HG02943 (cell line): ENCODE measurements around the gene LRRC8E.
A peak's percentile ranks its signal among the peaks of the same experiment; 100 is the strongest.
"Not testable (repeated sequence)": the region's sequence is repeated elsewhere in the genome, so short reads cannot be mapped to it uniquely, and the experiment has no call there.

Source experiments
- ATAC-seq: cut with Tn5 transposase; IDR thresholded peaks from one replicate; pipeline ENCODE4 v1.9.1; 2021; ENCODE audit warnings: mild to moderate bottlenecking, low read depth, moderate library complexity; ENCODE audit not compliant: unreplicated experiment

Gene LRRC8E

DNA sequence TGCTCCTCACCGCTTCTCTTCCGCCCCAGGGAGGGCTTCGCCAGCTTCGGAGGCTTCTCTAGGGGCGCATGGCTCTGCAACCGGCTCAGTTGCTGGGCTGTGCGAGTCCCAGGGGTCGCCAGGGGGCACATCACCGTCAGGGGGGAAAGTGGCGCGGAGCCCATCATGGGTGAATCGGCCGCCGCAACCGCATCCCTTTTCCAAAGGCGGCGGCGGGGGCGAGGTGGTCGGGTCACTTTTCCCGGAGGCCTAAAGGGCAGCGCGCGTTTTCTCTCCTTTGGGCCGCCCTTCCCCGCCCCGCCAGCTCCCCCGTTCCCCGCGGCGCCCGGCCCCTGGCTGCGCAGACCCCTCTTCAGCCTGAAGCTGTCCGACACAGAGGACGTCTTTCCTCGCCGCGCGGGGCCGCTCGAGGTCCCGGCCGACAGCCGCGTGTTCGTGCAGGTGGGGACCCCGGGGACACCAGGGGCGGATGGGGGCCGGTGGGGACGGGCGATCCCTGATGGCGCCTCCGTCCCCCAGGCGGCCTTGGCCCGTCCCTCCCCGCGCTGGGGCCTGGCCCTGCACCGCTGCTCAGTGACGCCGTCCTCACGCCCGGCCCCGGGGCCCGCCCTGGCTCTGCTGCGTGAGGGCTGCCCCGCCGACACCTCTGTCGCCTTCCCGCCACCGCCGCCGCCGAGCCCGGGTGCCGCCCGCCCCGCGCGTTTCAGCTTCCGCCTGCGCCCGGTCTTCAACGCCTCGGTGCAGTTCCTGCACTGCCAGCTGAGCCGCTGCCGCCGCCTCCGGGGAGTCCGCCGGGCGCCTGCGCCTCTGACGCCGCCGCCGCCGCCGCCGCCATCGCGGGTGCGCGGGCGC, 28.0 kb downstream of the LRRC8E start:
- no peak for ATAC-seq

DNA sequence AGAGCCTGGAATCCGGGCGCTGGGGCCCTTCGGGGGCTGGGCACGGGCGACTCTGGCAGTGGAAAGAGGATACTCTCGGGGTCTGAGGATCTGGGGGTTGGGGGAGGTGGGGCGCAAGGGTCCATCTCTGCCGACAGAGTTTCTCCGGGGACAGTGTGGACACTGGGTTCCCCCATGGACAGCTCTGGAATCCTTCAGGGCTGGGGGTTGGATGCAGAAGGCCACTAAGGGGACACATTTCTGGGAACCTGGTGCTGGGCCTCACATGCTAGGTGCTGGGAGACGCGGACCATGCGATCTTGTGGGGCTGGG, 28.6 kb downstream of the LRRC8E start:
- ATAC-seq, result no peak

DNA sequence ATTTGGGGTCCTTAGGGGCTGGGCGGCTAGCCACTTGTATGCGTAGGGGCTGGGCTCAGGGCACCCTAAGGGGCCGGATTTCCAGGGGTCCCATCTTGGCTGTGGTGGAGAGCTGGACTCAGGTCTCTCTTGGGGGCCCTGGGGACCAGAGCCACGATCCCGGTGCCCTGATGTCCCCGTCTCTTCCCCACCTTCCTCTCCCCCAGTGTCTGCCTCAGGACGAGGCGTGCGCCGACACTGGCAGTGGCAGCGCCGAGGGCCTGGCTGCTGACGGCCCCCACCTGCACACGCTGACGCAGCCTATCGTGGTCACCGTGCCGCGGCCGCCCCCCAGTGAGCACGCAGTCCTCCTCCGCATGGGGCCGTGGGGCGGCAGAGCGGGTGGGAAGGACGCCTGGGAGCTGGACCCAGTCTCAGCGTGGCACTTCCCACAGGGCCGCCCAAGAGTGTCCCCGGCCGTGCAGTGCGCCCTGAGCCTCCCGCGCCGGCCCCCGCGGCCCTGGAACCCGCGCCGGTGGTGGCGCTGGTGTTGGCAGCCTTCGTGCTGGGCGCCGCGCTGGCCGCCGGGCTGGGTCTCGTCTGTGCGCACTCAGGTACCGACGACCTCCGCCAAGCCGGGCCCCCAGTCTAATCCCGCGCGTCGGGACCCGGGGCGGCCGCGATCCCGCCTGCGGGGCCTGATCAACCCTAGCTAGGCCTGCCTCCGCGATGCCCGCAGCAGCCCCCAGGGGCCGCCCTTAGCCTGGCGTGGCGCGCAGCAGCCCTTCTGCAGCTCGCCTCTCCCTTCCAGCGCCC, 29.2 kb downstream of the LRRC8E start:
- ATAC-seq, result no peak

DNA sequence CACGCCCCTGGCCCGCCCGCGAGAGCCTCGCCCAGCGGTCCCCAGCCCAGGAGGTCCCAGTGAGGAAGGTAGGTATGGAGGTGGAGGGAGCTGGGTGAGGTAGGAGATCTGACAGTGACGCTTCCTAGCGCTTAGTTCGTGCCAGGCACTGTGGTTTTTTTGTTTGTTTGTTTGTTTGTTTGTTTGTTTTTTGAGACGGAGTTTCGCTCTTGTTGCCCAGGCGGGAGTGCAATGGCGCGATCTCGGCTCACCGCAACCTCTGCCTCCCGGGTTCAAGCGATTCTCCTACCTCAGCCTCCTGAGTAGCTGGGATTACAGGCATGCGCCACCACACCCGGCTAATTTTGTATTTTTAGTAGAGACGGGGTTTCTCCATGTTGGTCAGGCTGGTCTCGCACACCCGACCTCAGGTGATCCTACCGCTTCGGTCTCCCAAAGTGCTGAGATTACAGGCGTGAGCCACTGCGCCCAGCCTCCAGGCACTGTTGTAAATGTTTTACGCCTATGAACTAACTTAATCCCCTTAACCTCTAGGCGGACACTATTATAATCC, 29.8 kb downstream of the LRRC8E start:
- ATAC-seq, result not testable (repeated sequence)

DNA sequence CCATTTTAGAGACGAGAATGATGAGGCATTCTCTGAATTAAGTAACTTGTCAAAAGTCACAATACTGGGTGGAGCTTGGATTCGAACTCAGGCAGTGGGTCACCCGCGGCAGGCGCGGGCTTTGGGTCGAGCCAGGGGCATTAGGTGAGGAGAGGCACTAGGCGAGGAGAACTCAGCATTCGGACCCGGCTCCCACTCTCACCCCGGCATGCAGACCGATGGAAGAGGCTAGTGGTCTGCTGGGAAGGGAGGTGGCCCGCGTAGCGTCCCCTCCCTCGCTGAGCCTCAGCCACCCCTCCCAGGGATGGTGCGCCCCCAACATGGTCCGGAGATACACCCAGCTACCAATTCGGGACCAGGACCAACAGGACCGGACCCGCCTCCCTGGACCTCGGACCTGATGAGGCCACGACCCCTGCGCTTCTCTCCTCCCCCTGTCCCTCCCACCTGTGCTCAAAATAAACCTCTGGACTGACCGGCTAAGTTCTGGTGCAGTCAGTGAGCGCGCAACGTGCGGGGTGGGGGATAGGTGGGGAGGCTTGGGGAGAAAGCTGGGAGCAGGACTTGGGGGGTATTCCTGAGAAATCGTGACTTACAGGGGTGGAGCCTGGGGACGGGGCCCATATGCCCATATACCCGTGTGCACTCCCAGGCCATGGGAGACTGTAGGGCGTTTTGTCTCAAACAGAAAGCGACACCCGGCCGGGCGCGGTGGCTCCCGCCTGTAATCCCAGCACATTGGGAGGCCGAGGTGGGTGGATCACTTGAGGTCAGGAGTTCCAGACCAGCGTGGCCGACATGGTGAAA, 30.5 kb downstream of the LRRC8E start:
- no peak for ATAC-seq

DNA sequence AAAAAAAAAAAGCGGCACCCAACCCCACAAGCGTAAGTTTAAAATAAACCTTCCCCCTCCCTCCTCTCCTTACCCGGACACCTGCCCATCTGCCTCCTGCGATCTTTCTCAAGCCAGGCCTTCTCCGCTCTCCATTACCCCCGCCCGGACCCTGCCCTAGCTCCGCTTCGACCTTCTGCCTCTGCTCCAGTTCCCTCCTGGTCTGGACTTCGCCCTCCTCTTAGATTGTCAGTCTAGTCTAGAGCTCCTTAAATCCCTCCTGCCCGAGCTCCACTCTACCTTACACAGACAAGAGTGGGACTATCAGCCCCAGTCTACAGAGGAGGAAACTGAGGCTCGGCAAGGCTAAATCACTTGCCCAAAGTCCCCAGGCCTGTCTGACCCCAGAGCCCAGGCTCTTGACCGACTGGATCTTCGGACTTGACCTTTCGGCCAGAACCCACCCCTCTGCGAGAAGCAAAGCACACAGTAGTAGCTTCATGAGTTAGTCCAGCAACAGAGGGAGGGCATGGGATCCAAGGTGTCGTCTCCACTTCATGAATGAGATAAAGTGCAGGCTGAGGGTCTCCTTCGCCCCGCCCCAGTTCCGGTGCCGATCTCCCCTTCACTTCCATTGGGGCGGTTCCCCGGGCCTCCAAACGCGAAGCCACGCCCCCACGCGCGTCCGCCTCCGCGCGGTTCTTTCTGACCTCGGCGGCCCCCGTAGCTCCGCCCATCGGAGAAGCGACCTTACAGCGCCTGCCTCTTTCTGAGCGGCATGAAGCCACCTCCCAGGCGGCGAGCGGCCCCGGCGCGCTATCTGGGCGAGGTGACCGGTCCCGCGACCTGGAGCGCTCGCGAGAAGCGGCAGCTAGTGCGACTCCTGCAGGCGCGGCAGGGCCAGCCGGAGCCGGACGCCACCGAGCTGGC, 31.6 kb downstream of the LRRC8E start, which contains the start of gene SNAPC2:
SNAPC2 (plus strand) TSS at position 729 of the 909 bp plus-strand sequence; CDS start at position 758, 29 bp downstream.
- ATAC-seq, result peak; percentile 52

DNA sequence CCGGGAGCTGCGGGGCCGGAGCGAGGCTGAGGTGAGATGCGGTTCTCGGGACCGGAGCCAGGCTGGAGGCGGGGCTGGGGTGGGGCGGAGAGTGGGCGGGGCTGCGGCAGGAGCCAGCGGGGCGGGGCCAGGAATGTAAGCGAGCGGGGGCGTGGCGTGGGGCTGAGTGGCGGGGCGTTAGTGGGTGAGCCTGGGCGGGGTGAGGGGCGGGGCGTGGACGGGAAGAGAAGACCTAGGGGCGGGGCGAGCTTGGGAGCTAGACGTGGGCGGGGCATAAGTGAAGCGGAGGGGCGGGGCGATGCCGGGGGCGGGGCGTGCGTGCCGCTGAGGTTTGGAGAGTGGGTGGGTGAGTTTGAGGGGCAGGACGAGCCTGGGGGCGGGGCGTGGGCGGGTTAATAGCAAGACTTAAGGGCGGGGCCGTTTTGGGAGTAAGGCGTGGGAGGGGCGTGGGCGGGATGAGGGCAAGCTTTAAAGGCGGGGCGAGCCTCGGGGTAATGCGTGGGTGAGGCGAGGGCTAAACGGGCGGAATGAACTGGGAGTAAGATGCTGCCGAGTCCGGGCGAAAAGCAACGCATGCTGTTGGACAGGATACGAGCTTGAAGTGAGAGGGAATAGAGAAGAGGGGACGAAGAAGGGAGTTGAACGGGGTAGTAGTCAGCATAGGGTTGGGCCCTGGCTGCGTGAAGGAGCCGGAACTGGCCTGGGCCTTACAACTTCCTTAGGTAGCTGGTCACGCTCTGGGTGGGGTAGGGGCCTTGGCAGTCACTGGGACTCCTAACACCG, 32.4 kb downstream of the LRRC8E start:
- ATAC-seq, result peak; percentile 47

DNA sequence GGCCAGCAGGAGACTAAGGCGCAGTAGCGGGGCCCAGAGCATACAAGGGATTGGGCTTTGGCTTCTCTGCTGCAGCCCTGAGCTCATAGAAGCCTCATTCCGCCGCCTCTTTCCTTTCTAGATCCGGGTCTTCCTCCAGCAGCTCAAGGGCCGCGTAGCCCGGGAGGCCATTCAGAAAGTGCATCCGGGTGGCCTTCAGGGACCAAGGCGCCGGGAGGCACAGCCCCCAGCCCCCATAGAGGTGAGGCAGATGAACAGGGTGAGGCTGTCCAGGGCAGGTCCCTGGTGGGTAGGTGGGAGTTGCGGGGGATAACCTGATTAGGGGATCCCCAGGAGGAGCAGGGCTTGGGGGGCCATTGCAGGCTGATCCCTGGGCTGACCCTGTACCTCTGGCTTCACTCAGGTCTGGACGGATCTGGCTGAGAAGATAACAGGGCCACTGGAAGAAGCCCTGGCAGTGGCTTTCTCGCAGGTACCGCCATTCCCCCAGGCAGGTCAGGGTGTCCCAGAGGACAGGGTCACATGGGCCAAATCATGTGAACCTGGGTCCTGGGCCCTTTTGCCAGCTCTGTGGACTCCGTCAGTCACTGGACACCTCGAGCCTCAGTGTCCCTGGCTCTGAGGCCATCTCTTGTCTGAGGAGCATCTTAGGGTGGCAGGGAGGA, 33.1 kb downstream of the LRRC8E start:
- ATAC-seq, result no peak

DNA sequence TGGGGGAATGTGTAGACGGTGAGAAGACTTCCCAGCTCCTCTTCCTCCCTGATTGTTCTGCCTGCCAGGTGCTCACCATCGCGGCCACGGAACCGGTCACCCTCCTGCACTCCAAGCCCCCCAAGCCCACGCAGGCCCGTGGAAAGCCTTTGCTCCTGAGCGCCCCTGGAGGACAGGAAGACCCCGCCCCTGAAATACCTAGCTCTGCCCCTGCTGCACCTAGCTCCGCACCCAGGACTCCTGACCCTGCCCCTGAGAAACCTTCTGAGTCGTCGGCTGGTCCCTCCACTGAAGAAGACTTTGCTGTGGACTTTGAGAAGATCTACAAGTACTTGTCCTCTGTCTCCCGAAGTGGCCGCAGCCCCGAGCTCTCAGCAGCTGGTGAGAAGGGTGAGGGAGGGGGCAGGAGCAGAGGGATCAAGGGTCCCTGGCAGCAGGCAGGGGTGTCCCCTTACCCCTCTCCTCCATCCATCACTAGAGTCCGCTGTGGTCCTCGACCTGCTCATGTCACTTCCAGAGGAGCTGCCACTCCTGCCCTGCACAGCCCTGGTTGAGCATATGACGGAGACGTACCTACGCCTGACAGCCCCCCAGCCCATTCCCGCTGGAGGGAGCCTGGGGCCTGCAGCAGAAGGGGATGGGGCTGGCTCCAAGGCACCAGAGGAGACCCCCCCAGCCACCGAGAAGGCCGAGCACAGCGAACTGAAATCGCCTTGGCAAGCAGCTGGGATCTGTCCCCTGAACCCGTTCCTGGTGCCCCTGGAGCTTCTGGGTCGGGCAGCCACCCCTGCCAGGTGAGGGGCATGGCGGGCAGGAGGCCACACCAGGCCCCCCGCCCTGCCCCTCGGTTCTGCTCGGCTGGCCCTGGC, 33.9 kb downstream of the LRRC8E start:
- ATAC-seq, result no peak

DNA sequence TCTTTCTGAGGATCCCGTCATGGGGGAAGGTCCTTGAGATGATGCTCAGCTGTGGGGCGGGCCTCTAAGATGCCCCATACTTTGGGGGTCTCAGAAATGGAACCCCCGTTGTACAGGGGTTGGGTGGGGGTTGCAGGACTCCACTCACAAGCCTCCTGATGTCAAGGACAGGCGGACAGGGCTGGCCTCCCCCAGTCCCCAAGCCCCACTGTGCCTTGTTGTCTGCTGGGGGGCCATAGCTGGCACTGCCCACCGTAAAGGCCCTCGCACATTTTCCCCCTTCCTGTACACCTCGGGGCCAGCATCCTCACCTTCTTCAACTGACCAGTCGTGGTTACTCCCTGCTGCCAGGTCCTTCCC, 34.5 kb downstream of the LRRC8E start:
- no peak for ATAC-seq

DNA sequence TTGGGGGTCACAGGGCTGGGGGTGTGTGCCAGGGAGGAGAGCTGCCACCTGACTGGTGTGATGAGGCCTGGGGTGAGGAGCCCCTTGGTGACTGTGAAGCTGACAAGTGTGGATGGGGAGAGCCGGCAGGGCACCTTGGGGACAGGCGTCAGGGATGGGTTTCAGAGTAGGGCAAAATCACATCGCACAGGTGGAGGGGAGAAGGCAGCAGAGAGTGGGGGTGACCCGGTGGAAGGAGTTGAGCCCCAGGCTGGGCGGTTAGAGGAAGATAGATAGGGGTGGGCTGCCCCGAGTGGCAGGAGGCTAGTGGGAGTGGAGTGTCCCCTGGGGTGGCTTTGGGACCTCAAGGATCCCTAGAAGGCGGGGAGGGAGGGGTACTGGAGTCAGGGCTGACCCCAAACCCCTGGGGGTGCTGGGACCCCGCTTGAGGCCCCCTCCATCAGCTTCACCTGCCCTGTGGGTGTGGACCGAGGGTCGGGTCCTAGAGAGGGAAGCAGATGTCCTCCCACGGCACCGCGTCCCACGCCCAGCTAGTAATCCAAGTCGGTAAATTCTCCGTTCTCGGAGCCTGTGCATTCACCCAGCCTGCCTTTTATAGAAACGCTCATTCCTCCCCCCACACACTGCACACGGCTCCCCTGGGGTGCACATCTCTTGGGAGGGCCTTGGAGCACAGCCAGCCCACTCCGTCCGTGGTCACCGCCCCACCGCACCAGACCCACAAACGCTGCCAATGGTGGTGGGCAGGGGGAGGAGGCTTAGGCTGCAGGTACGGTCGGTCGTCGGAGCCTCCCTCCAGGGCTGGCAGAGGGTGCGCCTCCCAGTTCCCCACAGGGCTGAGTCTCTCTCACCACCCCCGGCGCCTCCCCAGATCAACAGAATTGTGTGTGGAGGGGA, 35.2 kb downstream of the LRRC8E start:
- no peak for ATAC-seq

DNA sequence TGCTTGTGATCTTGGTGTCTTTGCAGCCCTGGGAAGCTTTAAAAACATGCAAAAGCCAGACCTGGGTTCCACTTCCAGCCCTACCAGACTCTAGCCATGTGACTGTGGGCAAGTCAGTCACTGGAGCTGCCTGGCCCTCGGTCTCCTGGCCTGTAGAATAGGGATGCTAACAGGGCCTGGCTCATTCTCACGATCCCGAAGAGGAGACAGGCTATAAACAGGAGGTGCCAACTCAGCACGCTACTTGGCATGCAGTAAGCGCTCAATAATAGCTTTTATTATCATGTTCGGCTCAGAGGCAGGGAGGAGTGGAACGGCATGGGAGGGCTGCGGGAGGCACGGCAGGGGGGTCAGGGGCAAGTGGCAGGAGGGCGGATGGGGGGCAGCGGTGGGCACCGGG, 35.9 kb downstream of the LRRC8E start:
- no peak for ATAC-seq

DNA sequence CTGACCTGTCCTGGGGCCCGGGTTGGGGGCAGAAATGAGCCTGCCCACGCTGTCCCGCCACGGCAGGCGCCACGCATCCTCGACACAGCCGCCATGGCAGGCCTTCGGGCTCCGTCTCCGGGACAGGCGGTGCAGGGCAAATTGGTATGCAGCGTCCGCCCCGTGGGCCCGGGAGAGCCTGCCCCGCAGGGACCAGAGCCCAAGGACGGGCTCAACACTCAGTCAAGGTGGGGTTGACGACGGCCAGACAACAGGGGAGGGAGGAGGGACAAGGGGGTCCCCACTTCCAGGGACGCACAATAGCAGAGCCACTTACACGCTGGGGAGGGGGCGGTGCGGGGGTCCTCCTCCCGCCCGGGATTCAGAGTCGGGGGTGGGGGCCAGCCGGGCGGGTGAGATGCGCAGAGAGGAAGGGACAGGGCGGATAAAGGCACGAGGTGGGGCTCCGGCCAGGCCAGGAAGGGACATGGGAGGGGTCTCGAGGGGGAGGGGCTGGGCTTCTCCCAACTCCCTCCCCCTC, 36.4 kb downstream of the LRRC8E start:
- ATAC-seq, result no peak

DNA sequence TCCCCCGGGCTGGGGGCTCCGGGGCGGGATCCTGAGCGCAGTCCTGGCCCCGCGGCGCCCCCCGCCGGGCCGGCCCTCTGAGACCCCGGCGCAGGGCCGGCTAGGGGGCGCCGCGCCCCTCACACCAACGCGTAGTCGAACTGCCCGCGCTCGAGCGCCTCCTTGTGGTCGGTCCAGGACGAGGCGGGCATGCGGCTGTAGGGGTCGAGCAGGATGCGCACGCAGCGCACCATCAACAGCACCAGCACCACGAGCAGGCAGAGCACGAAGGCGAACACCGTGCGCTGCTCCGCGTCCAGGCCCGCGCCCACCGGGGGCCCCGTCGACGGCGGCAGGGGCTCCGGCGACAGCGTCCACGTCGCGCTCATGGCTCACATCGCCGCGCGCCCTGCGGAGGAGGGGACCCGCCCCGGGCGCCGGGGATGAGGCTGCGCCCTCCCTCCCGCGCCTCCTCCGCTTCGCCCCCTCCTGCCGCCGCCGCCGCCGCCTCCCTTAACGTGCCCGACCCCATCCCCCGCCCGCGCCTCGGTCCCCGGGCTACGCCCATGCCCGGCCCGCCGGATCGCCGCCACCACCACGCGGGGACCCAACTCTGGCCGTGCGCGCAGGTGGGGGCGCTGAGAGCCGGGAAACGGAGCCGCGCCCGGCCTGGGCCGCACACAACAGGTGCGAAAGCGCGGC, 37.0 kb downstream of the LRRC8E start:
- no peak for ATAC-seq

DNA sequence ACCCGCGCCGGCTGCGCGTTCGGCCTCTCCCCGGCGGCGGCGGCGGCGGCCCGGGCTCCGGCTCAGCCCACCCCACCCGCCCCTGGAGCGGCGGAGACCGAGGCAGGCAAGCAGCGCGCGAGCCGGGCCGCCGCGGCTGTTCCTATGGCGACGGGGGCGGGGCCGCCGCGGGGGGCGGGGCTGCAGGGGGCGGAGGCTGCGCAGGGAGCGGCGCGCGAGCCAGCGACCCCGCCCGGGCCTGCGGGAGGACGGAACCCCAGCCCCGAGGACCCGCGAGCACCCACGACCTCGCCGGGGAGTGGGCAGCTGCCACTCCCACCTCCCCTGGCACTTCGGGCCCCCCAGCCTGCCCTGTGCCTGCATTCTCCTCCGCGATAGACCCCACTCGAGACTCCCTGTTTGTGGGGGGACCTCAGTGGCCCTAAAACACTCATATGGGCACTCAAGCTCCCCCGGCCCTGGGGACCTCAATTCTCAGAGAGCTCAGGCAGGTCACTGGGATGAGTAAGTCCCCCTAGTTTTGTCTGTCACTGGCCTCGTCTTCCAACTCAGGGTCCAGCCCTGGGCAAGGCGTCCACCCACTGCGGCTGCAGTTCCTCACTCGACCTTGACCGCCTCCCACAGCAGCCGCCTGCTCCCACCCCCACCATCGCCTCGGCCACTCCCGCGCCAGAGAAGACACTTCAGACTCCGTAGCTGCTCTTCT, 37.9 kb downstream of the LRRC8E start, which contains the start of gene CTXN1:
CTXN1 (minus strand) TSS at position 115 of the 706 bp plus-strand sequence. CDS start 597 bp downstream, outside the sequence.
- ATAC-seq, result no peak
